ENCODE measurements around the gene TNFRSF18.

Gene TNFRSF18, protein sequence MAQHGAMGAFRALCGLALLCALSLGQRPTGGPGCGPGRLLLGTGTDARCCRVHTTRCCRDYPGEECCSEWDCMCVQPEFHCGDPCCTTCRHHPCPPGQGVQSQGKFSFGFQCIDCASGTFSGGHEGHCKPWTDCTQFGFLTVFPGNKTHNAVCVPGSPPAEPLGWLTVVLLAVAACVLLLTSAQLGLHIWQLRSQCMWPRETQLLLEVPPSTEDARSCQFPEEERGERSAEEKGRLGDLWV

DNA sequence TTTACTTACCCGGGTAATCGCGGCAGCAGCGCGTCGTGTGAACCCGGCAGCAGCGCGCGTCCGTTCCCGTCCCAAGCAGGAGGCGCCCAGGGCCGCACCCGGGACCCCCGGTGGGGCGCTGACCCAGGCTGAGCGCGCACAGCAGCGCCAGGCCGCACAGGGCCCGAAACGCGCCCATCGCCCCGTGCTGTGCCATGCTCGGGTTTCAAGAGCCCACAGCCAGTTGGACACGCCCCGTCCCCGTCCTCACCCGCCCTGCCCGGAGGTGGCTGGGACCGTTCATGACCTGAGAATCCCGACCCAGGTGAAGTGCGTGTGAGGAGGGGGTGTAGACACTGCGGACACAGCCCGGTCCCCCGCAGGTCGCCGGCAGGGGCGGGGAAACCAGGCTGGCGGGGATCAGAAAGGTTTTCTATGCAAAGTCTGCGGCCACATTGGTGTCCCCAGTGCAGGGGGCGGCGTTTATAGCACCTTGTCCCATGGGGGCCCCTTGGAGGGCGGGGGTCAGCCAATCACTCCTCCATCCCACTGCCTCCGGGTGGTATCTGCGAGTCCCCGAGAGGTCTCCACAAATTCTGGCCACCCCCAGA, at the start of gene TNFRSF18:
Gene TNFRSF18, minus strand, starts transcription at position 217 of the 590 bp plus-strand sequence. Its CDS starts 21 bp downstream, at position 196.
- no peak within 1 kb of the TSS for H3K4me3 ChIP-seq (replicated peaks in 1 of 2; ENCODE audit: low read depth in 2 of 2, low read length in 2 of 2)
- no peak for DNase-seq (ENCODE audit: low read depth in 2 of 2)
- TF ChIP-seq, protein P1, sequence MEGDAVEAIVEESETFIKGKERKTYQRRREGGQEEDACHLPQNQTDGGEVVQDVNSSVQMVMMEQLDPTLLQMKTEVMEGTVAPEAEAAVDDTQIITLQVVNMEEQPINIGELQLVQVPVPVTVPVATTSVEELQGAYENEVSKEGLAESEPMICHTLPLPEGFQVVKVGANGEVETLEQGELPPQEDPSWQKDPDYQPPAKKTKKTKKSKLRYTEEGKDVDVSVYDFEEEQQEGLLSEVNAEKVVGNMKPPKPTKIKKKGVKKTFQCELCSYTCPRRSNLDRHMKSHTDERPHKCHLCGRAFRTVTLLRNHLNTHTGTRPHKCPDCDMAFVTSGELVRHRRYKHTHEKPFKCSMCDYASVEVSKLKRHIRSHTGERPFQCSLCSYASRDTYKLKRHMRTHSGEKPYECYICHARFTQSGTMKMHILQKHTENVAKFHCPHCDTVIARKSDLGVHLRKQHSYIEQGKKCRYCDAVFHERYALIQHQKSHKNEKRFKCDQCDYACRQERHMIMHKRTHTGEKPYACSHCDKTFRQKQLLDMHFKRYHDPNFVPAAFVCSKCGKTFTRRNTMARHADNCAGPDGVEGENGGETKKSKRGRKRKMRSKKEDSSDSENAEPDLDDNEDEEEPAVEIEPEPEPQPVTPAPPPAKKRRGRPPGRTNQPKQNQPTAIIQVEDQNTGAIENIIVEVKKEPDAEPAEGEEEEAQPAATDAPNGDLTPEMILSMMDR (IDR thresholded peaks at IDR 0.05; ENCODE audit: low read depth, low read length) = no peak

DNA sequence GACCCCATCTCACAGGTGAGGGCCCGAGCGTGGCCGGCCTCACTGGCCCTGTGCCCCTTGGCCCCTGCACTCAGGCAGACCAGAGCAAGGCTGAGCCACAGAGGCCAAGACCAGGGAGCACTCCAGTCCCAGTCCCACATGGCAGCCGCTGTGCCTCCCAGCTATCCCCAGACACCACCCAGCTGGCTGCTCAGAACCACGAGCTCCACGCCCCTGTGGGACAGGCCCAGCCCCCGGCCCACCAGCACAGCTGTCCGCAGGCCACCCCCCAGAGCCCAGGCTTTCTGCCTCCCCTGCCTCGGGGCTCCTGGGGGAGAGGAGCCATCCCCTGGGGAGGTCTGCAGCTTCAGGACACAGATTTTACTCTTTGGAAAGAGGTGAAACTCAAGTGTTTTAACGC, 49.2 kb upstream of the TNFRSF18 start:
- no peak for DNase-seq (ENCODE audit: low read depth in 2 of 2)
- TF ChIP-seq, protein P1 (IDR thresholded peaks at IDR 0.05; ENCODE audit: low read depth, low read length) = no peak
- H3K4me3 ChIP-seq (replicated peaks in 1 of 2; ENCODE audit: low read depth in 2 of 2, low read length in 2 of 2) = no peak overlapping the region

DNA sequence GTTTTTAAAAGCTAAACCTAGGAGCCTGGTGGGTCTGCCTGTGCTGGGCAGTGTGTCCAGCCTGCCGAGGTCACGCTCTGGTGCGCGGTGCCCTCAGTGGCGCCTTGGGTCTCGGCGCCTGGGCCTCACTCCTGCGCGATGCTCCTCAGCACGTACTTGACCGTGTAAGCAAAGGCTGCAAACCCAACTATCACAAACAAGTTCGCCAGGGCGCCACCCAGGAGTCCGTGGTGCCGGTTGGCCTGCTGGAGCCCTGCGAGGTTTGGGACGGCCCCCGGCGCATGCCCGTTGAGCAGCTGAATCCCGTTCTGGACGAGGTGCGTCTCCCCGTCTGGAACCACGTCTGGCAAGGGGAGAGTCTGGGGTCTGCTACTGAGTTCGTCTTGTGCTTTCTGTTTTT, 48.7 kb upstream of the TNFRSF18 start:
- no peak overlapping the region for H3K4me3 ChIP-seq (replicated peaks in 1 of 2; ENCODE audit: low read depth in 2 of 2, low read length in 2 of 2)
- DNase-seq (ENCODE audit: low read depth in 2 of 2) = no peak
- TF ChIP-seq, protein P1 (IDR thresholded peaks at IDR 0.05; ENCODE audit: low read depth, low read length) = no peak

GRCh38 chr1:1254667-1254998, 48.2 kb upstream of the TNFRSF18 start:
- no peak overlapping the region for H3K4me3 ChIP-seq (replicated peaks in 1 of 2; ENCODE audit: low read depth in 2 of 2, low read length in 2 of 2)
- DNase-seq (ENCODE audit: low read depth in 2 of 2) = no peak
- TF ChIP-seq, protein P1 (IDR thresholded peaks at IDR 0.05; ENCODE audit: low read depth, low read length) = no peak

- H3K4me3 ChIP-seq (replicated peaks in 1 of 2; ENCODE audit: low read depth in 2 of 2, low read length in 2 of 2) = no peak overlapping the region
- no peak for DNase-seq (ENCODE audit: low read depth in 2 of 2)
- TF ChIP-seq, protein P1 (IDR thresholded peaks at IDR 0.05; ENCODE audit: low read depth, low read length) = no peak
Measured at GRCh38 chr1:1253972-1254666, 47.7 kb upstream of the TNFRSF18 start.

GRCh38 chr1:1253314-1253713, 46.9 kb upstream of the TNFRSF18 start:
- TF ChIP-seq, protein P1 (IDR thresholded peaks at IDR 0.05; ENCODE audit: low read depth, low read length) = no peak
- H3K4me3 ChIP-seq (replicated peaks in 1 of 2; ENCODE audit: low read depth in 2 of 2, low read length in 2 of 2) = no peak overlapping the region
- no peak for DNase-seq (ENCODE audit: low read depth in 2 of 2)

Data from cardiac fibroblast (primary cell).